Measurements from ENCODE around the gene TMEM145.

DNA sequence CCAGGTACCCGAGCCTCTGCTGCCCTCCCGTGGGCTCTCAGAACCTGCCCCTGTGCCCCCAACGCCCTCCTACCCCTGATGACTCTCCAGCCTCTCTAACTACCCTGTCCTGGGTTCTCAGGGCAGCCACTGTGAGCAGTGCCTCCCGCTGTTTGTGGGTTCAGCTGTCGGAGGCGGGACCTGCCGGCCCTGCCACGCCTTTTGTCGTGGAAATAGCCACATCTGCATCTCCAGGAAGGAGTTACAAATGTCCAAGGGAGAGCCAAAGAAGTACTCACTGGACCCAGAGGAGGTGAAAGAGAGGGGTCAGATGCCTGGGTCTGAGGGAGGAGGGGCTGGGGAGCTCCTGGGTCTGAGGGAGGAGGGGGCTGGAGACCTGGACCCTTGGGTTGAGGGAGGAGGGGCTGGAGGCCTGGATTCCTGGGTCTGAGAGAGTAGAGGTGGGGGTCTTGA lies 57.0 kb downstream of the TMEM145 start:
- TF ChIP-seq POLR2A (IDR thresholded peaks at IDR 0.05; ENCODE audit: low read length) = no peak
- TF ChIP-seq GATA1 (IDR thresholded peaks at IDR 0.05; ENCODE audit: low read depth, low read length) = no peak

Measured in erythroblast (primary cell).